ENCODE results near the gene SAP25.
A peak's percentile ranks its signal among the peaks of the same experiment; 100 is the strongest.

Gene SAP25

DNA sequence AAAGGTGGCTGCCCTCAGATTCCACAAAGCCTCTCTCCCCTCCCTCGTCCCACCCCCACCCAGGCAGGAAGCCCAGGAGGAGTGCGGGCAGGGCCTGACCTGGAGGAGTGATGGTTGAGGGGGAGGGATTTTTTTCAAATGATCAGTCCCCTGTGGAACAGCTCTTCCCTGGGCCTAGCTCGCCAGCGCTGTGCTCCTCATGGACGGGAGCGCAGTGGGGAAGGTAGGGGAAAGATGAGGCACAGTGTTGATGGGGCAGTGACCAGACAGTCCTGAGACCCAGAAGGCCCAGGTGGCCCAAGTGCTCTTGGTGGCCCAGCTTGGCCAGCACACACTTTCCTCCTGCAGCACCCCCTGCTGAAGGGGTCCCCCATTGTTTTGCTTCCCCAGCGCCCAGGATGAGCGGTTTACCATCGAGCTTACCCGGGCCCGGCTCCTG, 8.5 kb downstream of the SAP25 start:
- TF ChIP-seq, protein P1, sequence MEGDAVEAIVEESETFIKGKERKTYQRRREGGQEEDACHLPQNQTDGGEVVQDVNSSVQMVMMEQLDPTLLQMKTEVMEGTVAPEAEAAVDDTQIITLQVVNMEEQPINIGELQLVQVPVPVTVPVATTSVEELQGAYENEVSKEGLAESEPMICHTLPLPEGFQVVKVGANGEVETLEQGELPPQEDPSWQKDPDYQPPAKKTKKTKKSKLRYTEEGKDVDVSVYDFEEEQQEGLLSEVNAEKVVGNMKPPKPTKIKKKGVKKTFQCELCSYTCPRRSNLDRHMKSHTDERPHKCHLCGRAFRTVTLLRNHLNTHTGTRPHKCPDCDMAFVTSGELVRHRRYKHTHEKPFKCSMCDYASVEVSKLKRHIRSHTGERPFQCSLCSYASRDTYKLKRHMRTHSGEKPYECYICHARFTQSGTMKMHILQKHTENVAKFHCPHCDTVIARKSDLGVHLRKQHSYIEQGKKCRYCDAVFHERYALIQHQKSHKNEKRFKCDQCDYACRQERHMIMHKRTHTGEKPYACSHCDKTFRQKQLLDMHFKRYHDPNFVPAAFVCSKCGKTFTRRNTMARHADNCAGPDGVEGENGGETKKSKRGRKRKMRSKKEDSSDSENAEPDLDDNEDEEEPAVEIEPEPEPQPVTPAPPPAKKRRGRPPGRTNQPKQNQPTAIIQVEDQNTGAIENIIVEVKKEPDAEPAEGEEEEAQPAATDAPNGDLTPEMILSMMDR (IDR thresholded peaks at IDR 0.05) = no peak

DNA sequence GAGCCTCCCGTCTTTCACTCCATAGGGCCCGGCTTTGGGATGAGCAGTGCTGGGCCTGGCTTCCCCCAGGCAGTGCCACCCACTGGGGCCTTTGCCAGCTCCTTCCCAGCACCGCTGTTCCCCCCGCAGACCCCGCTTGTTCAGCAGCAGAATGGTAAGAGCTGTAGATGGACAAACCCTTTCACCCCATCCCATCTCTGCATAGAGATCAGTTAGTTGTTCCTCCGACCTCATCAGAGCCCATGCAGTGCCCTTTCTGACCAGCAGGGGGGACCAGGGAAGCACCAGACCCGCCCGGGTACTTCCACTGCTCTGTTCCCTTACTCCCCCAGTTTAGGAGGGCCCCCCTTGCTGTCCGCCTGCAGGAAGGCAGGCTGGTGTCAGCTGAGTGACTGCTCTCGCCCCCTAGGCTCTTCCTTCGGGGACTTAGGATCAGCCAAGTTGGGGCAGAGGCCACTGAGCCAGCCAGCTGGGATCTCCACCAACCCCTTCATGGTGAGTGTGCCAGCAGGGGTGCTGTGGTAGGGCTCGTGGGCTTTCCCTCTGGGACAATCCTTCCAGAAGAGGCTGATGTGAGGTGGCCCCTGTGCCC, 9.8 kb downstream of the SAP25 start:
- TF ChIP-seq, protein P1 (IDR thresholded peaks at IDR 0.05) = peak; percentile 92

DNA sequence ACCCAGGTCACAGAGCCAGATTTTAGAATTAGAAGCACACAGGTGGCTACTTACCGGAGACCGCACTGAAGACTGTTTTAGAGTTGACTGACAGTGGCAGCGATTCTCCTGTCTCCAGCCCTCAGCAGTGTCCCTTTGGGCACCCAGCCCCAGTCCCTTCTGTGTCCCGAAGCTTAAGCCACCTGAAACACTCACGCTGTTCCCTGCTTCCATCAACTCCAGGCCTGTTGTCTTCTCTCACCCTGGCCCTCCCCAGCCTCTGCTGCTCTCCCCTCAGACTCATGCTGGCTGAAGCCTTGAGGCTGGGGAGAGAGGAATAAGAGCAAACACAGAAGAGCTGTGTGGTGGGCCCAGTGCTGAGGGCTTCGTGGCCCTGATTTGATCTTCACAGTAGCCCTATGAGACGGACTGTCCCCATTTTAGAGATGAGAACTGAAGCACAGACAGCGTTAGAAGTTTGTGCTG, 10.6 kb downstream of the SAP25 start:
- TF ChIP-seq, protein P1 (IDR thresholded peaks at IDR 0.05) = no peak

DNA sequence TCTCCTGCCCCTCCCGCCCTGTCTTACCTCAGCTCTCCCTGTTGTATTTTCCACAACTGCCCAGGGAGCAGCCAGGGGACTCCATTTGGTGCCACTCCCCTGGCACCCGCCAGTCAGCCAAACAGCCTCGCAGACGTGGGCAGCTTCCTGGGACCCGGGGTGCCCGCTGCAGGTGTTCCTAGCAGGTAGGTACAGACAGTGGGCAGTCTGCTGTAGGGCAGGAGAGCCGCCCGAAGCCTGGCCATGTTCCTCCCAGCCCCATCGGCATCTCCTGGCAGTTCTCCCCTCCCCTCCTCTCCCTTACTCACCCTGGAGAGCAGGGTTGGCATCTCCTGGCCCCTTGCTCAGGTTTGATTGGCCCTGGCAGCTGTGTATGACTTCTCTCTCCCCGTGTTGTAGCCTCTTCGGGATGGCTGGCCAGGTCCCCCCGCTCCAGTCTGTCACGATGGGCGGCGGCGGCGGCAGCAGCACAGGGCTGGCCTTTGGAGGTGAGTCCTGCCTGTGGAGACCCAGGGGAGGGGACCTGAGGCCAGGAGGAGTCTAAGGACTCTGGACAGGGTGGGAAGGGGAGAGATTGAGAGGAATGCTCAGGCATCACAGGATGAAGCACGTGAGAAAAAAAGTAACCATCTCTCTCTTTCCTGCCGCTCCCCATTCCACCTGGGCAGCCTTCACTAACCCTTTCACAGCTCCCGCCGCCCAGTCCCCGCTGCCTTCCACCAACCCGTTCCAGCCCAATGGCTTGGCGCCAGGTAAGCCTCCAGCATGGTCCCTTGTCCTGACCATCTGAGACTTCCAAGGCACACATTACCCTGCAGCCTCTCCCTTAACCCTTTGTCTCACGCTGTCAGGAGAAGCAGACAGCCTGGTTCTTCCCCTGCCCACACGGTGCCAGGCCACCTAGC, 11.3 kb downstream of the SAP25 start:
- TF ChIP-seq, protein P1 (IDR thresholded peaks at IDR 0.05) = no peak

DNA sequence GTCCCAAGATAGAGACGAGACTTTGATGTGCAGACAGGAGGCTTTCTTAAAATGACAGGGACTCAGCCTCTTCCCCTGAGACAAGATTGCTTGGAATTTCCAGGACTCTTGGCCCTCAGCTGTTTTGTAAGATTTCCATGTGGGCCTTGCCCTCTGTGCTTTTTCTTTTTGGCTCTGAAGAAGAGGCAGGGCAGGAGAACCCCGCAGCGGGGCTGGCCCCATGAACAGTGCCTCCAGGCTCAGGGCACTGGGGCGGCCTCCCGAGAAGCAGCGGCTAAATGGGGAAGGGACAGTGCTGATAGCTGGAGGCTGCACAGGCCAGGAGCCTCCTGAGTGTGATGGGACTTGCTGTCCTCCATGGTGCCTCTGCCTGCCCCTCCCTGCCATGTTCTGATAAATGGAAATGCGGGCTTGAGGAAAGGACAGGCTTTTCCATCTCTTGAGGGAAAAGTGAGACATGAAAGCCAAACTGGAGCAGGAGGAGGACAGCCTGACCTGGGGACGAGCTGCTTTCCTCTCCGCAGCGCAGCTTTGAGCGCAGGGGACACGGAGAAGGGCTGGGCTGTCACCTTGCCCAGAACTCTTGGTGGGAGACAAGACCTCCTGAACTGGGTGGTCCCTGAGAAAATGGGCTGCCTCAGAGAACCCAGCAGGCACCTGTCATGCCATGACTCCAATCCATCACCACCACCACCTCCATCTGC, 12.1 kb downstream of the SAP25 start:
- TF ChIP-seq, protein P1 (IDR thresholded peaks at IDR 0.05) = no peak

DNA sequence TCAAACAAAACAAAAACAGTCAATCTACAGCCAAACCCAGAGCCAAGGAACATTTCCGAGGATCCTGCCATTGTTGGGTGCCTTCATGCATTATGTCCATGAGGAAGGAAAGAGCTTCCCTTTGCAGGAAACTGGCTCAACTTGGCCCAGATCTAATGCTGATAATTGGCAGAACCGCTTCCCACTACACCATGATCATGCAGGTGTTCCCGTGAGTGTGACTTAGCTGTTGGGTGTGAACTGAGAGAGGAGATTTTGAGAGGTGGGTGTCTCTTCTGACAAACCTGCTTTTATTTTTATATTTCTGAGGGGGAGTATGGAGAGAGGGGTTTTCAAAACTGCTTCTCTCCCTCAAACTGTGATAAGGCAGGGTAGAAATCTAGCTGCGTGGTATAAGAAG, 14.6 kb downstream of the SAP25 start:
- TF ChIP-seq, protein P1 (IDR thresholded peaks at IDR 0.05) = no peak

DNA sequence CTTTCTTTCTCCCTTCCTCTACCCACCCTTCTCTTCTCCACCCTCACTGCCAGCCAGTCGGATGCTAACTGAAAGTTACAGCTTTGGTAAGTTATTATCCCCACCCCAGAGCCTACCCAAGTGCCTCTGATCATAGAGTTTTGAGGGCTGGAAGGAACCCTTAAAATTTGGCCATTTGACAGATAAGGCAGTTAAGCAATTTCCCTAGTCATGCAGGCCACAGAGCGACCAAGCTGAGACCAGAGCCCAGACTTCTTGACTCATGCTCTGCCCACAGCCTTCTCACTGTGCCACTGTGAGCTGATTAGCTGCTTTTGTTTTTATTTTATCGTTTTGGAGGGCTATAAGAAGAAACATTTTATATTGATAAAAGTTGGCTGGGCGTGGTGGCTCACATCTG, 17.2 kb downstream of the SAP25 start:
- TF ChIP-seq, protein P1 (IDR thresholded peaks at IDR 0.05) = no peak

Measured in LNCAP (cell line).